ENCODE data around the gene PRKCA. TPM values are rescaled to one million over a fixed set of nuclear protein-coding genes. Genes with fewer than 3 reads are reported as not detected.
A peak's percentile ranks its signal among the peaks of the same experiment; 100 is the strongest.
"Not testable (repeated sequence)": the region's sequence is repeated elsewhere in the genome, so short reads cannot be mapped to it uniquely, and the experiment has no call there.

The PRKCA gene
- total RNA-seq, 2 experiments from 2014 or later = 78.4 to 79.7 TPM

DNA sequence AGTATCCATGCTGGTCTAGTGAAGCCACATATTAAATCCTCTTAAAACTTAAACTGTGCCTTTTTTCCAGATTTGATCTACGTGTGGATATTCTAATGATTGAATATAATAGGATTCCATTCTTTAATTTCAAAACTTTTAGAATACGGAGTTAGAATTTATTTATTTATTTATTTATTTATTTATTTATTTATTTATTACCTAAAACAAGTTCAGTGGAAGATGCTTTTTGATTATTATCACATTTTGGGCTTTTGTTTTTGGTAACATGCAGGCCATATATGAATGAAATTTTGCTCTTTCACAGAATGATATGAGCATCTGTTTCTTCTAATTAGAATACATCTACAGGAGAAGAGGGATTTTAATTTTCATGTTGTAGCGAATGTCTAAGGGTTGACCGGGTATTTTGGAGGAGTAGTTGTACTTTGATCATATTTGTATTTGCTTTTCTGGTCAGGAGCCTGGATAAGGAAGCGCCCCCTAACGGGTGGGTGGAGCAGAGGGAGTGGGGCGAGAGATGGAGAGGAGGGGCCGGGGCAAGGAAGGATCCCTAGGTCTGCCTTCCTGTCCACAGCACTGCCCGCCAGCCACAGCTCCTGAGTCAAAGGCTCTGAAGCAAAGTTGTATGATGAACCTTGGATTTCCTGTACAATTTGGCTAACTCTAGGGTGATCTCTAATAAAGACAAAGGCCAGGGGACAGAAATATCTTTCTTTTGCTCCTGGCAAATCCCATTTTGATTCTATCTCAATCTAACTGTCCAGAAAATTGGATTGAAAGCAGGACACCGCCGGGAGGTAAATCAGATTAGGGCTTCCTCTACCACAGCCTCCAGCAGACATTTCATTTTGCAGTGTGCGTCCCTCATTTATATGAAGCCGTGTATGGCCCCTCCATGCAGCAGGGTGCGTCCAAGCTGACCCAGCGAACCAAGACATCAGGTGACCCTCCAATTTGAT lies 149.1 kb downstream of the PRKCA start:
- Mint-ChIP-seq H3K27ac (no peak overlapping the region), H3K27me3 (ENCODE audit: low read depth) (no peaks in the 10 kb centered on the region), H3K9me3 (no peaks in the 10 kb centered on the region), H3K4me3 (no peak overlapping the region), H3K4me1 (ENCODE audit: low read depth) (peaks cover 66% of the 10 kb centered on the region), H3K36me3 (ENCODE audit: low read depth) (peaks cover 20% of the 10 kb centered on the region)
- no peak for DNase-seq
- CTCF ChIA-PET = no interaction called here
- intact Hi-C loops (cut with micrococcal nuclease) = no loop called here

DNA sequence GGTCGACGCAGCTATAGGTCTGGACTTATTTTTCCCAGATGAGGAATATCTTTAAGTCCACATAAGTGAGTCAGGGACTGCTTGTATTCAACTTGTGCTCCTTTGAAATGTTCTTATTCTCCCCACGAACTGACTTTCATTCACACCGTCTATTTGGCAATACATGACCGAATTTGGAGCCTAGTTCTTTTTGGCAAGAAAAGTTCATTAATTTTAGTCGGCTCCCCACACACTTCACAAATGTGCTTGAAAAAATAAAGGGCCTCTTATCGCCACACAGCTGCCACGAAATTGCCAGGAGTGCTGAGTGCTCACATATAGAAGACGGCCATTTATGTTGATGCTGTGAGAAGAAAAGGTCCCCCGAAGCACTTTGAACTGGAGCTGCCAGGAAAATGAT lies 152.6 kb downstream of the PRKCA start:
- CTCF ChIA-PET = no interaction called here
- no peak overlapping the region for H3K27ac Mint-ChIP-seq

DNA sequence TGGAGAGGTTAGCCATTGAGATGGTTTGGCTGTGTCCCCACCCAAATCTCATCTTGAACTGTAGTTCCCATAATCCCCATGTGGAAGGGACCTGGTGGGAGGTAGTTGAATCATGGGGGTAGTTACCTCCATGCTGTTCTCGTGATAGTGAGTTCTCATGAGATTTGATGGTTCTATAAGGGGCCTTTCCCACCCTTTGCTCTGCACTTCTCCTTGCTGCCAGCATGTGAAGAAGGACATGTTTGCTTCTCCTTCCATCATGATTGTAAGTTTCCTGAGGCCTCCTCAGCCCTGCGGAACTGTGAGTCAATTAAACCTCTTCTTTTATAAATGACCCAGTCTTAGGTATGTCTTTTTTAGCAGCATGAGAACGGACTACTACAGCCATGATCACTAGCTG lies 155.1 kb downstream of the PRKCA start:
- Mint-ChIP-seq H3K36me3 (ENCODE audit: low read depth) (peaks cover 39% of the 10 kb centered on the region), H3K9me3 (peaks cover 14% of the 10 kb centered on the region), H3K4me1 (ENCODE audit: low read depth) (peaks cover 47% of the 10 kb centered on the region)
- intact Hi-C loops (cut with micrococcal nuclease); DNase-seq; H3K4me3 Mint-ChIP-seq; H3K27me3 Mint-ChIP-seq (ENCODE audit: low read depth); H3K27ac Mint-ChIP-seq: not testable (repeated sequence)
- CTCF ChIA-PET = interaction anchor here (0.5 to 1.2 kb wide), 4 partner anchors 8 to 211 kb away, joined by 3 to 5 read pairs (median 4); no protein-coding TSS in a partner anchor

More for the DNA sequence above, 152.6 kb downstream of the PRKCA start:
- Mint-ChIP-seq H3K9me3 (peaks cover 14% of the 10 kb centered on the region), H3K4me3 (no peak overlapping the region), H3K27me3 (ENCODE audit: low read depth) (no peaks in the 10 kb centered on the region), H3K4me1 (ENCODE audit: low read depth) (peaks cover 49% of the 10 kb centered on the region), H3K36me3 (ENCODE audit: low read depth) (peaks cover 43% of the 10 kb centered on the region)
- no peak for DNase-seq
- intact Hi-C loops (cut with micrococcal nuclease) = no loop called here

DNA sequence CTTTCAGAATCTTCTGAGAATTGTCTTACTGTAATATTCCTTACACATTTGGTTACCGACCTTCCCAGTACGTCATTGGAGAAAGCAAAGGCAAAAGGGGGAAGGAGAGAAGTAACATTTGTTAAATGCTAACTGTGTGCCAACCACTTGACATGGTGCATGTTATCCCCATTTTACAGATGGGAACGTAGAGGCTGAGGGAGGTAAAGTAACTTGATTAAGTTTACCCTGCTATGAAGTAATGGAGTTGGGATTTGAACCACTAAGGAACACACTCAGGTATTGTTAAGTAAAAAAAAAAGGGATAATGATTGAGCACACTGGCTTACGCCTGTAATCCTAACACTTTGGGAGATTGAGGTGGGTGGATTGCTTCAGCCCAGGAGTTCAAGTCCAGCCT lies 156.4 kb downstream of the PRKCA start:
- H3K27ac Mint-ChIP-seq = no peak overlapping the region
- H3K27me3 Mint-ChIP-seq (ENCODE audit: low read depth) = no peaks in the 10 kb centered on the region

DNA sequence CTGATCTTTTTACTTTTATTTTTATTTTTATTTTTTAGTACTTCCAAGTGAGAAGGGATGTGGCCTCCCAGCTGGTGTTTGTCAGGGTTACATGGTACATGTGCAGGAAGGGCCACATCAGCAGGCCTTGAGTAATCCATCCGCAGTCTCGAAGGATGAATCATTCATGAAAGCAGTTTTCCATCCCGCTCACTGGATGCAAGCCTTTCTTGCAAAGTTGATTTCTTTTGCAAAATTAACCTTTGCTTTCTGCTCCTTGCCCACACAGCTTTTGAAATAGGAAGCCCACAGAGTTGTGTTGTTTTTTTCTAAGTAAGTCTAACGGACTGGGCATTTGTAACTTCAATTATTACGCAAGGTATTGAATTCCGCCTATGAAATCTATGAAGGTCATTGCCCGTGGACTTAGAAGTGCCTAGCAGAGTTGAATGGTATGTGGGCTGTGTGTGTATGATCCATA lies 157.4 kb downstream of the PRKCA start:
- Mint-ChIP-seq H3K4me1 (ENCODE audit: low read depth) (peaks cover 49% of the 10 kb centered on the region), H3K36me3 (ENCODE audit: low read depth) (peaks cover 37% of the 10 kb centered on the region), H3K27me3 (ENCODE audit: low read depth) (no peaks in the 10 kb centered on the region), H3K4me3 (no peak overlapping the region), H3K27ac (no peak overlapping the region), H3K9me3 (peaks cover 14% of the 10 kb centered on the region)
- CTCF ChIA-PET = interaction anchor here (0.6 kb wide), 1 partner anchor 19 kb away, joined by 3 read pairs; no protein-coding TSS in a partner anchor
- intact Hi-C loops (cut with micrococcal nuclease) = no loop called here
- peak; percentile 29 for DNase-seq

More for the DNA sequence above, 156.4 kb downstream of the PRKCA start:
- peaks cover 37% of the 10 kb centered on the region for H3K36me3 Mint-ChIP-seq (ENCODE audit: low read depth)
- CTCF ChIA-PET = interaction anchor here (1.0 to 1.2 kb wide), 2 partner anchors 9 to 119 kb away, joined by 3 to 4 read pairs; no protein-coding TSS in a partner anchor
- intact Hi-C loops (cut with micrococcal nuclease) = no loop called here
- peaks cover 46% of the 10 kb centered on the region for H3K4me1 Mint-ChIP-seq (ENCODE audit: low read depth)
- H3K9me3 Mint-ChIP-seq = peaks cover 14% of the 10 kb centered on the region
- no peak for DNase-seq
- H3K4me3 Mint-ChIP-seq = no peak overlapping the region

DNA sequence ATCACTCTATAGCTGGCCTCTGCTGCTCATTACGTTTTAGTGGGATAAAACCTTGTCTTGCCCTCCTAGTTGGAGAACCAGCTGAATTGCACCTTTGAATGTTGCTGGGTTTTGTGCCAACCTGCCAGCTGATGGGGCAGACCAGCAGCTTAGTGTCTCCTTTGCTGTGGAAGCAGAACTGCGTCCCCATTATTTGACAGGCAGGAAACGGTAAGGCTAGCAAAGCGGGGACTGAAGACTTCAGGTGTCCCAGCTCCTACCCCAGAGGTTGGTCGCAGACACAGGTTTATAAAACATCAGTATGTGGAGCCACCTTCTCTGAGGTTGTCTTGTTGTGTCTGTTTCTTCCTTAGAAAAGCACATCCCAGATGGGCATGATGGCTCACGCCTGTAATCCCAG lies 158.1 kb downstream of the PRKCA start:
- H3K36me3 Mint-ChIP-seq (ENCODE audit: low read depth) = peaks cover 31% of the 10 kb centered on the region
- peaks cover 14% of the 10 kb centered on the region for H3K9me3 Mint-ChIP-seq
- no peak for DNase-seq
- no peak overlapping the region for H3K4me3 Mint-ChIP-seq
- no peak overlapping the region for H3K27ac Mint-ChIP-seq
- CTCF ChIA-PET = interaction anchor here (0.6 kb wide), 1 partner anchor 20 kb away, joined by 3 read pairs; no protein-coding TSS in a partner anchor
- intact Hi-C loops (cut with micrococcal nuclease) = no loop called here
- no peaks in the 10 kb centered on the region for H3K27me3 Mint-ChIP-seq (ENCODE audit: low read depth)
- H3K4me1 Mint-ChIP-seq (ENCODE audit: low read depth) = peaks cover 53% of the 10 kb centered on the region

DNA sequence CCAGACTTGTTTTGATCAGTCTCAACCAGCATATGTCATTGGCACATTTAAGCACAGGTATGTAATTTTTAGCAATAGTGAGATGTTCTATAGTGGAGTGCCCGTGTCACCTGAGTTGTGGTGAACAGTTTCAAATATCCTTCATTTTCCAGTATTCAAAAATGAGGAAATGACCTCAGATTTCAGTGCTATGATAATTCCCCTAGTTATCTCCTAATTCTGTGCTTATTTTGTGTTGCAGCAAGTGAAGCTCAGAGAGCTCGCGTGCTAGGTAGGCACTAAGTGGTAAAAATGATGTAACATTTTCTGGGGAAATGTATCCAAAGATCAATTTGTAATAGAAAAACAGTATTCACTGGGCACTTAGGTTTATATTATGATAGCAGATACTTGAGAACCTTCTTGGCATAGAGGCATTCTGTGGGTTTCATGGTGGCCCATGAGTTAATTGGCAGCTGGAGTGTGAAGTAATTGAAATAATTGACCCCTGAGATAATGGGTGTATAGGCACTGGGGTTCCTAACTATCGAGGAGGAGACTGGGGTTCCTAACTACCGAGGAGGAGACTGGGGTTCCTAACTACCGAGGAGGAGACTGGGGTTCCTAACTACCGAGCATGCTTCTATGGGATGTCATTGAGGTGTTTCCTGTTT lies 159.1 kb downstream of the PRKCA start:
- peaks cover 14% of the 10 kb centered on the region for H3K9me3 Mint-ChIP-seq
- intact Hi-C loops (cut with micrococcal nuclease) = no loop called here
- H3K4me1 Mint-ChIP-seq (ENCODE audit: low read depth) = peaks cover 60% of the 10 kb centered on the region
- no peak overlapping the region for H3K27ac Mint-ChIP-seq
- CTCF ChIA-PET = interaction anchor here (0.6 kb wide), 1 partner anchor 18 kb away, joined by 4 read pairs; no protein-coding TSS in a partner anchor
- H3K4me3 Mint-ChIP-seq = no peak overlapping the region
- no peak for DNase-seq
- peaks cover 23% of the 10 kb centered on the region for H3K36me3 Mint-ChIP-seq (ENCODE audit: low read depth)
- no peaks in the 10 kb centered on the region for H3K27me3 Mint-ChIP-seq (ENCODE audit: low read depth)

DNA sequence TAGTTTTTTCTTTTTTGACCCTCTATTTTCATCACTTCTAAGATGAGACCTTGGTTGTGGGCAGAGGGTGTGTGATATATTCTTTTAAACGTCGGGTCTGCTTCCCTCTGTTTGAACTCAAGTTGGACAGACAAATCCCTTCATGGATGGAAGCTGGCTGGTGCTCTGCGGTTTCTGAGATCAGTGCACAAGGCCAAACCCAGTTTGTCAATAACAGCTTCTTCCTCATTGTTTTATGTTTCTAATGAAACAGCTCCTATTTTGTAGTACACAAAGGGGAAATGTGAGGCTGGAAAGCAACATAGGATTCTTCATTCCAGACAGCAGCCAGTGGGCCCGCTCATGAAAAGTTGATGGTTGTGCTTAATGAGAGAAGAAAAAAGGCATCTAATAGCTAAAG lies 159.6 kb downstream of the PRKCA start:
- H3K27me3 Mint-ChIP-seq (ENCODE audit: low read depth) = no peaks in the 10 kb centered on the region
- CTCF ChIA-PET = interaction anchor here (0.6 kb wide), 1 partner anchor 17 kb away, joined by 4 read pairs; no protein-coding TSS in a partner anchor
- no peak for DNase-seq
- no peak overlapping the region for H3K4me3 Mint-ChIP-seq
- peaks cover 65% of the 10 kb centered on the region for H3K4me1 Mint-ChIP-seq (ENCODE audit: low read depth)
- intact Hi-C loops (cut with micrococcal nuclease) = no loop called here
- peaks cover 18% of the 10 kb centered on the region for H3K36me3 Mint-ChIP-seq (ENCODE audit: low read depth)
- H3K9me3 Mint-ChIP-seq = peaks cover 10% of the 10 kb centered on the region
- no peak overlapping the region for H3K27ac Mint-ChIP-seq

DNA sequence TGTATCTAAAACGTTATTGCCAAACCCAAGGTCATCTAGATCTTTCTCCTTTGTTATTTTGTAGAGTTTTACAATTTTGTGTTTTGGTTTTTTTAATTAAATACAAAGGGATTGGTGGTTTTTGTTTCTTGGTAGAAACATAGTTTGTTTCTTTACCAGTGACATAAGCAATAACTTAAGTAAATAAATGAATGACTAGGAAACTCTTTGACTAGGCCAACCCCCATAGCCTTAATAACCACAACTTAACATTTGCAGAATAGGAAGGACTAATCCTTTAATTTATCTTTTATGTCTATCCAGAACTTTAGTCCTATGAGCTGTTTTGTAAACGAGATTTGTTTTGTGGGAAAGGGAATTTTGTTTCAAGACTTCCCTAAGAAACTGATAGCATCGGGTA lies 162.5 kb downstream of the PRKCA start:
- peaks cover 2% of the 10 kb centered on the region for H3K36me3 Mint-ChIP-seq (ENCODE audit: low read depth)
- CTCF ChIA-PET = no interaction called here
- intact Hi-C loops (cut with micrococcal nuclease) = loop anchor here (5.0 kb wide), 1 partner anchor 1343 kb away; no protein-coding TSS in a partner anchor
- no peak for DNase-seq
- H3K4me3 Mint-ChIP-seq = no peak overlapping the region
- no peaks in the 10 kb centered on the region for H3K27me3 Mint-ChIP-seq (ENCODE audit: low read depth)
- H3K4me1 Mint-ChIP-seq (ENCODE audit: low read depth) = peaks cover 81% of the 10 kb centered on the region
- H3K27ac Mint-ChIP-seq = no peak overlapping the region
- H3K9me3 Mint-ChIP-seq = no peaks in the 10 kb centered on the region

DNA sequence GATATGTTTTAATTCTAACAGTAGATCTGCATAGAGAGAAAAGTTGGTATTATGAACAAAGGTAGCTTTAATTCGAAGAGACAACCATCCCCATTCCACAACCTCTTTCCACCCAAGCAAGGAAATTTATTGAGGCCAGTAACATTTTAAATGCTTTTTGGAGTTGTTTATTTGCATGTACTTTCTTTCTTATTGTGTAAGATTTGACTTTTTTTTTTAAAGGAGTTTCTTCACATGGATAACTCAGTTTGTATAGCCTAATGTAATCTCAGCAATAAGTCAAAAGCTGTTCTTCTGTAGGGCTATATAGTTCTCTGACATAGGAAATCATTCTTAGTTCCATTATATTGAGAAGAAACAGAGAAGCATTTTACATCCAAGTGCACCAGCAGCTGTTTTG lies 163.3 kb downstream of the PRKCA start:
- Mint-ChIP-seq H3K36me3 (ENCODE audit: low read depth) (peaks cover 2% of the 10 kb centered on the region), H3K27ac (peak overlapping the region; percentile 1), H3K27me3 (ENCODE audit: low read depth) (no peaks in the 10 kb centered on the region), H3K9me3 (no peaks in the 10 kb centered on the region), H3K4me3 (no peak overlapping the region), H3K4me1 (ENCODE audit: low read depth) (peaks cover 79% of the 10 kb centered on the region)
- intact Hi-C loops (cut with micrococcal nuclease) = loop anchor here (2.0 to 5.0 kb wide), 2 partner anchors 159 to 1343 kb away; no protein-coding TSS in a partner anchor
- CTCF ChIA-PET = interaction anchor here (0.7 to 0.9 kb wide), 2 partner anchors 153 to 167 kb away, joined by 3 to 5 read pairs; no protein-coding TSS in a partner anchor
- DNase-seq = no peak

DNA sequence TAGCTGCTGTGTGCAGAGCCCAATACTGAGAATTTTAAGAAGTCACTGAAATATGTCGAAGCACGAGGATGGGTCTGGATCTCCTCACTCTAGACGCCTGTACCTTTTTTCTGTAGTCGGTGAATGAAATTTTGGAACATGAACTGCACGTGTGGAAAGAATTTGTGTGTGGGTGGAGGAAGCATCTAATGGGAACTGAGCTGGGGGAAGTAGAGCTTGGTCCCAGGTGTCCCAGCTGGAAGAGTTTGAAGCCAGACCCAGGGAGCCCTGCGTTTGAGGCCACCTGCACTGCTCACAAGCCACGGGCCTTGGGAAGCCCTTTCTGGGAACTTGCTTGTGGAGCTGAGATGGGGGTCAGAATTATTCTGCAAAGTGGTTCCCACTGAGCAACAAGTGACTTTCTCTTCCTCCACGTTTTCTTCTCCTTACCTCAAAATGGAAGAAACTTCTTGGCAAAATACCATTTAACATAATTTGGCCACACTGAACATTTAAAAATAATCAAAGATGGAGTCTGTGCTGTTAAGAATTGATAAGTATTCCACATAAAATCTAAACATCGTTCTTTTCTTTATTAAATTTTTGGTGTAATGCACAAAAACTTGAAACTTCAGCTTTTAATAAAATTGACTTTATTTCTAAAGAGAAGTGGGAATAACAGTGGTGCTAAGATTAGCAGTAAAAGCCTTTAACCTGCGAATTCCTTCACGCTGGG lies 163.8 kb downstream of the PRKCA start:
- H3K4me1 Mint-ChIP-seq (ENCODE audit: low read depth) = peaks cover 80% of the 10 kb centered on the region
- intact Hi-C loops (cut with micrococcal nuclease) = loop anchor here (2.0 to 5.0 kb wide), 2 partner anchors 159 to 1344 kb away; no protein-coding TSS in a partner anchor

More for the DNA sequence above, 163.8 kb downstream of the PRKCA start:
- Mint-ChIP-seq H3K27me3 (ENCODE audit: low read depth) (no peaks in the 10 kb centered on the region), H3K4me3 (no peak overlapping the region), H3K27ac (peak overlapping the region; percentile 1), H3K9me3 (no peaks in the 10 kb centered on the region), H3K36me3 (ENCODE audit: low read depth) (peaks cover 2% of the 10 kb centered on the region)
- CTCF ChIA-PET = interaction anchor here (0.7 to 0.9 kb wide), 2 partner anchors 127 to 153 kb away, joined by 3 to 5 read pairs; no protein-coding TSS in a partner anchor
- DNase-seq = no peak

All from activated naive CD4-positive, alpha-beta T cell treated with anti-CD3 and anti-CD28 coated beads for 36 hours (primary cell).